Esophagus squamous epithelium (tissue), 4 donors: ENCODE data around the gene ZNF366.

Experiments
- POLR2A ChIP-seq, 4 donors: fragments of 450-650 bp; IDR thresholded peaks; one replicate each; pipeline ENCODE4 v1.6.1; 2017; ENCODE audit warnings: antibody characterized with exemption in 4 of 4, mild to moderate bottlenecking in 4 of 4, moderate library complexity in 3 of 4
- TF ChIP-seq, protein P1 (sequence below), 6 experiments: fragments of 450-650 bp in 4 of 6; fragments of 200-600 bp in 2 of 6; sonication (generic) in 2 of 6; IDR thresholded peaks; one replicate each; pipeline ENCODE4 v1.5.1; 2016 to 2019; ENCODE audit warnings: antibody characterized with exemption in 6 of 6, mild to moderate bottlenecking in 4 of 6, moderate library complexity in 4 of 6

DNA sequence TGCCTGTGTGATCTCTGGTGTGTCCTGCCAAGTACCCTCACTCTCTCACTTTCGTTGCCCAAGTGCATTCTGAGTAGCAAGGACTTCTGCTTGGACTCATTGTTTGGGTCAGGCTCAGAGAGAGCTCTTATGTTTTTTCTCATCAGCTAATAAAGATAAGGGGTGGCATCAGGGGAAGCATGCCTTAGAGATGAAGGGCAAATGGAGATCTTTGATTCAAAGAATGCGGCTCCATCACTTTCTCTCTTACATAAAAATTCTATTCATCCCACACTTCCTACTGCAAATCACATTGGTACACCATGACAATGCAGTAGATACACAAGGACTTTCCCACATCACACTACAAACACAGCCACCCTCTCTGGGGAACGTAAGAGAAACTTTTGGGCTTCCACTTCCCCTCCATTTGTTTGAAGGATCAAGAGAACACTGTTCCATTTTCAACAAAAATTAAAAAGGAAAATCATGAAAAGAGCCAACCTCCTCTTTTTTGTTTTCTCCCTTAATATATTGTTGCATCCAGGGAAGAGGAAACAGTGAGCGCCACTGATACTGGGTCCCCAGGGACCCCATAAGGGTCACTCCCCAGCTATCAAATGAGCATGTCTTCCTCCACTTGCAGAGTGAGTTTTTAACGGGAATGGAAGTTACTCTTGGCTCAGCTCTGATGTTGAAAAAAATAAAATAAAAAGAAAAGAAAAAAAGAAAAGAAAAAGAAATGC, 73.0 kb downstream of the ZNF366 start:
- TF ChIP-seq, protein P1, sequence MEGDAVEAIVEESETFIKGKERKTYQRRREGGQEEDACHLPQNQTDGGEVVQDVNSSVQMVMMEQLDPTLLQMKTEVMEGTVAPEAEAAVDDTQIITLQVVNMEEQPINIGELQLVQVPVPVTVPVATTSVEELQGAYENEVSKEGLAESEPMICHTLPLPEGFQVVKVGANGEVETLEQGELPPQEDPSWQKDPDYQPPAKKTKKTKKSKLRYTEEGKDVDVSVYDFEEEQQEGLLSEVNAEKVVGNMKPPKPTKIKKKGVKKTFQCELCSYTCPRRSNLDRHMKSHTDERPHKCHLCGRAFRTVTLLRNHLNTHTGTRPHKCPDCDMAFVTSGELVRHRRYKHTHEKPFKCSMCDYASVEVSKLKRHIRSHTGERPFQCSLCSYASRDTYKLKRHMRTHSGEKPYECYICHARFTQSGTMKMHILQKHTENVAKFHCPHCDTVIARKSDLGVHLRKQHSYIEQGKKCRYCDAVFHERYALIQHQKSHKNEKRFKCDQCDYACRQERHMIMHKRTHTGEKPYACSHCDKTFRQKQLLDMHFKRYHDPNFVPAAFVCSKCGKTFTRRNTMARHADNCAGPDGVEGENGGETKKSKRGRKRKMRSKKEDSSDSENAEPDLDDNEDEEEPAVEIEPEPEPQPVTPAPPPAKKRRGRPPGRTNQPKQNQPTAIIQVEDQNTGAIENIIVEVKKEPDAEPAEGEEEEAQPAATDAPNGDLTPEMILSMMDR (IDR thresholded peaks at IDR 0.05), result no peak
- no peak for TF ChIP-seq POLR2A (IDR thresholded peaks at IDR 0.05)
